GM18873 (cell line): Measurements from ENCODE around the gene PLEKHJ1.

Source experiments
- ATAC-seq: cut with Tn5 transposase; IDR thresholded peaks from one replicate; pipeline ENCODE4 v1.9.1; 2021; ENCODE audit warnings: mild to moderate bottlenecking, moderate library complexity, moderate number of reproducible peaks; ENCODE audit not compliant: unreplicated experiment, low FRiP score

The PLEKHJ1 gene

GRCh38 chr19:2239771-2240770, 3.9 kb upstream of the PLEKHJ1 start:
- ATAC-seq: no peak

- ATAC-seq: no peak
These were observed 3.0 kb upstream of the PLEKHJ1 start for GRCh38 chr19:2239173-2239572.

GRCh38 chr19:2237869-2238153, 1.7 kb upstream of the PLEKHJ1 start:
- ATAC-seq: no peak

GRCh38 chr19:2237051-2237868, 1.1 kb upstream of the PLEKHJ1 start:
- ATAC-seq: no peak

DNA sequence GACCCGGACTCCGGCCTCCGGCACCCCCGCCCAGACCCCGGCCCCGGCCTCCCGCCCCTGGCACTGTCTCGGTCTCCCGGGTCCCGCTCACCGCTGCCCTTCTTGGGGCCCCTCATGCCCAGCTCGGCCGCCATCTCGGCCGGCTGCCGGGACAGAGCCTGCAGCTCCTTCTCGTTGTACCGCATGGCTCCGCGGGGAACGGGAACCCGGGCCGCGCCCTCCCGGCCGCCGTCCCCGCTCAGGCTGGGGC, 140 bp downstream of the PLEKHJ1 start:
- peak; percentile 26 for ATAC-seq

DNA sequence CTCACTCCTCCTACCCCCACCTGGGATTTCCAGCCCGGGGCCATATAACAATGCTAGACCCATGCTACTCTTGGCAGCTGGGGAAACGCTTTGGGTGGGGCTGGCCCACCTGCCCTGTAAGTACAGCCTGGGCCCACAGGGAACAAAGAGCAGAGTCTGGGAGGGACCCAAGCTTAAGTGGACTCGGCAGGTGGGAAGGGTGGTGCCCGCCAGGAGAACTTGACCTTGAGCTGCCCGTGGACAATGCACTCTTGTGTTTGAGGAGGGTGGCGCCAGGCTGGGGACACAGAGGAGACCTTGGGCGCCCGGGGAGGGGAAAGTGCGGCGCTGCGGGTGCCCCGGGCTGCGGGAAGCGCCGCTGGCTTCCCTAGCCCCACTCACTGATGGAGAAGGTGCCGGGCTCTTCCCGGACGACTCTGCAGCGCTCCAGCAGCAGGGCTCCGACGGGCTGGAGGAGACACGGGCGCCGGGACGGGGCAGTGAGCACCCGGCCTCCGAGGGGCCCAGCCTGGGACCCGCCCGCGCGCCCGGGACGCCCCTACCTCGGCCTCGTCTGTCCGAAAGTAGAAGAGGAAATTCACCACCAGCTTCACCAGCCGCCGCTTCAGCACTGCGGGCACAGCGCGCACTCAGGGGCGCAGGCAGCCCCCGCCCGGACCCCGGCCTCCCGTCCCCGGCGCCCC, 607 bp downstream of the PLEKHJ1 start:
- ATAC-seq: peak; percentile 10

- ATAC-seq: no peak
These were observed 1.1 kb downstream of the PLEKHJ1 start for GRCh38 chr19:2234996-2235380.

- no peak for ATAC-seq
These were observed 2.4 kb downstream of the PLEKHJ1 start for GRCh38 chr19:2233601-2234280.

GRCh38 chr19:2232286-2233151, 3.6 kb downstream of the PLEKHJ1 start:
- no peak for ATAC-seq

- no peak for ATAC-seq
These were observed 4.4 kb downstream of the PLEKHJ1 start for GRCh38 chr19:2231621-2232221.

- no peak for ATAC-seq
These were observed 5.2 kb downstream of the PLEKHJ1 start for GRCh38 chr19:2230807-2231533.

GRCh38 chr19:2230033-2230531, 6.0 kb downstream of the PLEKHJ1 start:
- ATAC-seq: no peak

DNA sequence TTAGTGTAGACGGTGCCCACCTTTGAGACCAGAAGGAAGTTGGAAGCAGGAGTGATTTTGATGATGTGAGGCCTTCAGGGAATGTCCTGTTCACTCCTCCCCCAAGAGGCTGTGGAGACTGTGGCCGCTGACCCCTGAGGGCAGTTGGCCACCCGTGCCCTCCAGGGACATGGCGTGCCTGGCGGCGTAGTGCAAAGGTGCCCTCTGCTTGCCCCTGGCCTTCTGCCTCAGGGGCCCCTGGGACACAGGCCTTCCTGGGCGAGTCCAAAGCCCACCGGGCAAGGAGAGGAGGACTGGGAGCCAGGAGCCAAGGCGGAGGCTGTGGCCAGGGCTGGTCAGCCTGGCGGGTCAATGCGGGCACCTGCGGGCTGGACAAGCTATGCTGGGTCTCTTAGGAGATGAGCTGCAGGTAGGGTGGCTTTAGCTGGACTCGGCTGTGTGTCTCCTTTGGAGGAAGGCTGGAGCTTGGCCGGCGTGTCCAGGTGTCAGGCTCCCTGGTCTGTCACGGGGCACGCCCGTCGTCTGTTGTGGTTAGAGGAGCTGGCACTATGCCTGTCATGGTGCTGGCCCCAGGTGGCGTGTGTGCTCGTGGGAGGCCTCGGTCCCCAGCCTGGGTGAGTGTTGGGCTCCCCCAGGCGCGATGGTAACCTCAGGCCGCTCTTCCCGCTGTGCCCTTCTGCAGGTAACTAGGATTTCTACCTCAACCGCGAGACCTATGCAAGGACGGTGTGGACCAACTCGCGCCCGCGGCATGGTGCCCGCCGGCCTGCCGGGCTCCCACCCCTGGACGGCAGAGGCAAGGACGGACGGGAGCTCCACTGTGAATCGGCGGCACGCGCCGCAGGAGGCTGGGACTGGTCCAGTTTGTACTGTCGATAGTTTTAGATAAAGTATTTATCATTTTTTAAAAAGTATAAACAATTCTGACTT, 6.8 kb downstream of the PLEKHJ1 start:
- no peak for ATAC-seq

GRCh38 chr19:2228157-2229030, 7.7 kb downstream of the PLEKHJ1 start:
- no peak for ATAC-seq

DNA sequence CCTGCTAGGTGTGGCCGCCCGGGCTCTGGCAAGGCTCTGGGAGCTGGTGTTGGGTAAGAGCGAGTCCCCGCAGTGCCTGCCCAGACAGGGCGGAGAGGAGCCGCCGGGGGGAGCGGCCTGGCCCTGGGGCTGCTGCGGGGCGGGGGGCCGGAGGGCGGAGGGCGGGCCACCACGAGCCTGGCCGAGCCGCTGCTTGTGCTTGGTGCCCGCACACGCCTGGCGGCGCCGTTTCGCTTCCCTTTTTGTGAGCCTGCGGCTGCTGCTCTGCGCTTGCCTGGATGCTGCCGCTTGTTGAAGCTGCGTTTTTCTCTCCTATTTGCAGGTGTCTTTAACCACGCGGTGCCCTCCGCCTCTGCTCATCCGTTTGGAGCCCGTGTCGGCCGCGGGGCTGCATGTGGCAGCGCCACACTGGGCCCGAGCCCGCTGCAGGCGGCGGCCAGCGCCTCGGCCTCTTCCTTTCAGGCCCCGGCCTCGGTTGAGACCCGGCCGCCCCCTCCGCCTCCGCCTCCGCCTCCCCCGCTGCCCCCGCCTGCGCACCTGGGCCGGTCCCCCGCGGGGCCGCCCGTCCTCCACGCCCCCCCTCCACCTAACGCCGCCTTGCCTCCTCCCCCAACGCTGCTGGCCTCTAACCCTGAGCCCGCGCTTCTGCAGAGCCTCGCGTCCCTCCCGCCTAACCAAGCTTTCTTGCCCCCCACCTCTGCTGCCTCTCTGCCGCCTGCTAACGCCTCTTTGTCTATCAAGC, 8.5 kb downstream of the PLEKHJ1 start:
- peak; percentile 43 for ATAC-seq

GRCh38 chr19:2226840-2227360, 9.2 kb downstream of the PLEKHJ1 start:
- no peak for ATAC-seq
